ENCODE measurements around the gene MYH10.
"Not testable (repeated sequence)": the region's sequence is repeated elsewhere in the genome, so short reads cannot be mapped to it uniquely, and the experiment has no call there.

Gene MYH10

GRCh38 chr17:8556074-8556473 is 74.5 kb downstream of the MYH10 start:
- DNase-seq (ENCODE audit: low spot score), result no peak

DNA sequence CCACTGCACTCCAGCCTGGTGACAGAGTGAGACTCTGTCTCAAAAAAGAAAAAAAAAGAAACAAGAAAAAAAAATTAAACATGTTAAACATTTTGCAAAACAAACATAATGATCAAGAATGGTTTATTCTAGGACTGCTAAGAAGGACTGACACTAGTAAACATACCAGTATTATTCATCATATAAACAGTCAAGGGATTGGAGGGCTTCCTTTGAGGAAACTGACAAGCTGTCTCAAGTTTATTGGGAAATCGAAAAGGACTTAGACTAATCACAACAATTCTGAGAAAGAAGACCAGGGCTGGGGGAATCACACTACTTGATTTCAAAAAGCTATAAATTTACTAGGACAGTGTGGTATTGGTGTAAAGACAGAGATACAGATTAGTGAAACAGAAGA is 75.5 kb downstream of the MYH10 start:
- no peak for DNase-seq (ENCODE audit: low spot score)

DNA sequence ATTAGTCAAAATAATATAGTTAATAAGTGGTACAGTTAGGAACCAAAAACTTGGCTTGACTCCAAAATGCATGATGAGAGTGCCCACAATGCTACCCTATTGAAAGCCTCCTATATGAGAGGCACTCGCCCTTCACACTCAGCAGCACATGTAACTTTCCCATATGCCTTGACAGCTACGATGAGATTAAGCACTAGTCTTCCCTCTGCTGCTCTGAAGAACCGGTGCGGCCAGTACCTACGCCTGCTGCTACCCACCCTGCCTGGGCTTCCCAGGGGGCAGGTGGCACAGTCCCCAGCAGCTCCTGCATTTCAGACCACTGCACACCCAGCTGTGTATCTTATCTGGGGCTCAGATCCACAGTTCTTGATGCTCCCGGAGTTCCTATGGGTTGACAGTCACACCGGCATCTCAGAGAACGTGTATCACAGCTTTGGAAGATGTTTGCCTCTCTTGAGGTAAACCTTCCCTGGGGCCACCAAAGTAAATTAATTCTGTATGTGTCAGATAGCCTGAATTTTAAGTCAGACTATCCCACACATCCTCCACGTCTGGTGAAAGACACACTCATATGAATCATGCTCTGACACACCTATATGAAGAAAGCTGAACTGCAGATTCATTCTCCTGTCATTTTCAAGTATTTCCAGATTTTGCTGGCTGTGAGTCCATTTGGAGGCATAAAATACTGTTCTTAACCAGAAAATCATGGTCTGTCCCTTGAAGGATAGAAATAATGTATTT is 77.8 kb downstream of the MYH10 start:
- DNase-seq (ENCODE audit: low spot score), result no peak

- DNase-seq (ENCODE audit: low spot score), result no peak
These were observed 87.7 kb downstream of the MYH10 start for GRCh38 chr17:8542599-8543502.

DNA sequence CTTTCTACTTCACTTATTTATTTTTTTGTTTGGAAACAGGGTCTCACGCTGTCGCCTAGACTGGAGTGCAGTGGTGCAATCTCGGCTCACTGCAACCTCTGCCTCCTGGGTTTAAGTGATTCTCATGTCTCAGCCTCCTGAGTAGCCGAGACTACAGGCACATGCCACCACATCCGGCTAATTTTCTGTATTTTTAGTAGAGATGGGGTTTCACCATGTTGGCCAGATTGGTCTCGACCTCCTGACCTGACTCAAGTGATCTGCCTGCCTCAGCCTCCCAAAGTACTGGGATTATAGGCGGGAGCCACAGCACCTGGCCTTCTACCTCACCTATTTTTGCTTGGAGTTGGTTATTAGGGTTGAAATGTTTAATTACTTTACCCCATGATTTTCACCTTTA is 90.5 kb downstream of the MYH10 start:
- not testable (repeated sequence) for DNase-seq (ENCODE audit: low spot score)

GRCh38 chr17:8537734-8538133 is 92.8 kb downstream of the MYH10 start:
- DNase-seq (ENCODE audit: low spot score), result no peak

- DNase-seq (ENCODE audit: low spot score), result no peak
These were observed 95.9 kb downstream of the MYH10 start for GRCh38 chr17:8534498-8535188.

DNA sequence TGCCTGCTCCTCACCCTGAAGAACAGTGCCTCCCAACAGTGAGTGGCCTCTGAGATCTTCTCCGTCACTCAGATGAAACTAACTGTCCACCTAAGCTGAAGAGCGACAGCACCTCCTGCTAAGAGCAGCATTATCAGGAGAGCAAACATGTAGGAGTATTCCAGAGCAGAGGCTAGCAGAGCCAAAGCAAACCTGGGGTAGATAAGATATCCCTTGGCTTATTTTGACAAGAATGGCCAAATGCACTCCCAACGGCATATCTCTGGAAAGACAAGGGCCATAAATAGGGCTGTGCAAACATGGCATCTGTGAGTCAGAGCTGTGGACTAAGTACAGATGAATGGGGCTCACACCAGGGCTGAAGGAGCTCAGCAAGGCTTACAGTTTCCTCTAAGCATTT is 98.5 kb downstream of the MYH10 start:
- no peak for DNase-seq (ENCODE audit: low spot score)

- no peak for DNase-seq (ENCODE audit: low spot score)
These were observed 107.9 kb downstream of the MYH10 start for GRCh38 chr17:8522577-8522976.

GRCh38 chr17:8520981-8521380 is 109.5 kb downstream of the MYH10 start:
- no peak for DNase-seq (ENCODE audit: low spot score)

DNA sequence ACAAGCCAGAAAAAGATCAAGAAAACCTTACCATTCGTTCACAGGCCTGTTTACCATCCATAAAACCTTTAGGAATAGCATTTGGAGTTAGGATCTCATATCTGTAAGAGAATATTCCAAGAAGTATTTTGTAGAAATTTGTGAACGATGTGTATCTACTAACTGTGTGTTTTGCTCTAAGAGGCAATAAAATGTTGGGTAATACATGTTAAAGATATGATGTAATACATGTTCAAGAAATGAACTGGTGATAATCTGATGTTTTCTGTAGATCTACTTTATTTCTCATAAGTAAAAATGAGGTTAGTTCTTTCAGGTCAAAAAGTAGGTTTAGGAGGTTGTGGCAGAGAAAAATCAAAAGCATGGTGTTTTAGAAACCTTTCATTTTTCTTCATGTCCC is 111.7 kb downstream of the MYH10 start:
- DNase-seq (ENCODE audit: low spot score), result no peak

- DNase-seq (ENCODE audit: low spot score), result no peak
These were observed 112.2 kb downstream of the MYH10 start for GRCh38 chr17:8518326-8518725.

GRCh38 chr17:8514801-8515200 is 115.7 kb downstream of the MYH10 start:
- DNase-seq (ENCODE audit: low spot score), result no peak

DNA sequence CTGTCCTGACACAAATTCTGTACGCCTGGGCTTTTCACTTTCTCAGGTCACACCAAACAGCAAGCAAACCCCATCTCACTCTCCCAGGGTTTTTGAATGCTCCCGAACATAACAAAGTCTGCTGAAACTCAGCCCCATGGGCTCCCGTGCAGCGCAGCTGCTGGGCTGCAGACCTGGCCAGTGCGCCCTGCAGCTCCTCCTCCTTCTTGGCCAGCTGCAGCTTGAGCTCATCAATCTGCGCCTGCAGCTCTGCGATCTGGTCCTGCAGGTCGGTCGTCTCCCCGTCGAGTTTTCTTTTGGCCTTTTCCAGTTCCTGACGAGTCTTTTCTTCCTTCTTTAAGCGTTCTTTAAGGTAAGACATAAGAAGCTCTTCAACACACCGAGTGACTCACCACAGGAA is 124.4 kb downstream of the MYH10 start:
- no peak for DNase-seq (ENCODE audit: low spot score)

DNA sequence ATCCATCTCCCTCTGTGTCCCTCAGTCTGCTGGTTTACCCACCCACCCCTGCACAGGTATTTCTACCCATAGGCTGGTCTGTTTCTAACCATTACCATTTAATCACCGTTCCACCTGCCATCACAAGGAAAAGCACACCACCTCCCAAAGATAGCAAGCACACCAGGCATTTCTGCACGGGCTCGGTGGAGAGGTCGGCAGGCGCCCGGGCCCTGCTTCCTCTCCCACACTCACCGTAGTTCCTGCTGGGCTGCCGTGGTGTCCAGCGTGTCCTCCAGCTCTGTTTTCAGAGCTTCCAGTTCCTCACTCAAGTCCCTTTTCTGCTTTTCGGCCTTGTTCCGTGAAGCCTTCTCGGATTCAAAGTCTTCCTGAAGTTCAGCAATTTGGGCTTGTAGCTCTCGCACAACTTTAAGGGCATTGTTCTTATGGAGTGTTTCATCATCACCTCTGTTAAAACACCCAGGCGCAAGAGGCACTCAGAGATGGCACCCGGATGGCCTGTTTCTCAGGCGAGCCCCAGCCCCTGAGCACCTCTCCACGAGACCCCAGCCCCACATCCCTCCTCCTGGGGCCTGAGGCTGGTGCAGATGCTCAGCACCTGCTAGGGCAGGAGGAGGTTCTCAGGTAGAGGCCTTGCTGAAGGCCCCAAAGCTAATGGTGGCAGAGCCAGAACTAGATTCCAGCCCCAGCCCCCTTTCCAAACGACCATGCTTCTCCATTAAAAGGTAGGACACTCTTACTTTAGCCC is 125.9 kb downstream of the MYH10 start:
- DNase-seq (ENCODE audit: low spot score), result no peak

DNA sequence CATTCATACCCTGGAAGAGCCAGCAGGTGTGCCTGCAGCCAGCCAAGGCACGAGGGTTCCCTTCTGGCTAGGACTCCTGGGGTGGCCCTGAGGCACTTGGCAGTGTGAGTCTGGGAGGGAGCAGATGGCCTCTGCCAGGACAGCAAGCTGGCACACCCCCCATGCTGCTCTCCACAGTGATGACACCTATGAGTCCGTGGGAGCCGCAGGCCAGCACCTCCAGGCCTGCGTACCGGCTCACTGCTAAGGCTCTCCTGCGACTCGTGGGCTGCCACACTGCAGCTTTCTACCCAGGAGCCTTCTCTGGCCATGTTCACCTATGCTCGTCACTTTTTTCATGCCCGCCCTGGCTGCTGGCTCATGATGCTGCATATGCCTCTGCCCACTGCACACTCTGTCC is 126.7 kb downstream of the MYH10 start:
- no peak for DNase-seq (ENCODE audit: low spot score)

DNA sequence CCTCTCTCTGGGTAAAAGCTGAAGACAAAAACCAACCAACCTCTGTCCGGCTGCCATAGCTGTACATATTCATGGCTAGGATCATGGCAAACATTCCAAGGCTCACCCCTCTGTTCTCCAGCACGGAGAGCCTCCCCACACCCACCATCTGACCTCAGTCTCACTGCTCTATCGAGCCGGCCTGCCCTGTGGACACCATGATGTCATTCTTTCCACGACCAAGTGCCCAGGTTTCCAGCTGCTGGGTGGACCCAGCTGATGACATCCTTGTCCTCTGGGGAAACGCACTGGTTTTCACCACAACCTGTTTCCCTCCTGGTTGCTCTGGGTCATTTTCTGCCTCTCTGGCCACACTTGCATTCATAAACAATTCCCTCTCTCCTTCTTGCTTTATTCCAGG is 127.2 kb downstream of the MYH10 start:
- DNase-seq (ENCODE audit: low spot score), result no peak

DNA sequence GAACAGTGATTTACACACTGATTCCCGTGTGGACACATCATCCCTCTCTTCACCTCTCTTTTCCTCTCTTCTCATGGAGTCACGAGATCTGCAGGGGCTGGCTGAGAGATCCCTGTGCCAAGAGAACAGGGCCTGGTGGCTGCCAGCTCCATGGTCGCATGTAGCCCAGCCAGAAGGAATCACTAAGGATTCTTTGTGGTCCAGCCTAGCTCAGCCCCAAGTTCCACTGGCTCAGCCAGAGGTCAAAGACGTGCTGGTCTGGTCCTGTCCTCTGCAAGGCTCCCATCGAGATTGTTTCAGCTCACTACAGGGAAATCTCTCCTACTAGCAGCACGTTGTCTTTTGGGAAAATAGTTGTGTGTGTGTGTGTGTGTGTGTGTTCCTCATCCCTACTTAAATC is 128.4 kb downstream of the MYH10 start:
- no peak for DNase-seq (ENCODE audit: low spot score)

GRCh38 chr17:8500609-8501008 is 129.9 kb downstream of the MYH10 start:
- no peak for DNase-seq (ENCODE audit: low spot score)

DNA sequence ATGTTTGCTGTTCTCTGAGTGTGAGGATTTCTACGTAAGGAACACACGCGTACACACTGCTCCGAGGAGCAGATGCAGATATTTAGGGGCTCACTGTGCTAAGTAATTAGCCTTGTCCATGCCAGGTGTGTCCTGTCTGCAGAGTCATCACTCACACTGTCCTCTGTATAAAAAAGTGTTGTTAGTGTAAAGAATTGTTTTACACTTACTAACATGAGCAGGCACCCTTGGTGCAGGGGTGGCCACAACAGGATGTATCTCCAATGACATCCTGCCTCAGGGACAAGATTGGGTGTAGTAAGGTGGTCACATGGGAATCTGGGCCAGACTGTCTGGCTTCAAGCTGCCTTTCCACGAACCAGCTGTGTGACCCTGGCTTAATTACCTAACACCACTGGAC is 130.9 kb downstream of the MYH10 start:
- DNase-seq (ENCODE audit: low spot score), result no peak

DNA sequence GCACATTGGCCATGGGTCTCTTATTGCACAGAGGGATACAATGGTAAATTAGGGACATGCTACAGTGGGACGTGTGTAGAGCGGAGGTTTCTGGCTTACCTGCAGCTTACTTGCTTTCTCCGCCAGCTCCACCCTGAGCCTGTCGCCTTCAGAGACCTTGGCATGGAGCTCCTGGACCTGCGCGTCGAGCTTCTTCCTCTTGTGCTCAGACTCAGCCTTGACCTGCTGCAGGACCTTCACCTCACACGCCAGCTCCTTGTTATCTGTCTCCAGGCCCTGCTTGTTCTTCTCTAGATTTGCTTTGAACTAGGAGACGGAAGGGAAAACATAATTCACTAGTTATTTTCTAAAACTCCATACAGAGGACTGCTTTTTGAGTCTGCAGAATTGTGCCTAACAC is 131.4 kb downstream of the MYH10 start:
- no peak for DNase-seq (ENCODE audit: low spot score)

DNA sequence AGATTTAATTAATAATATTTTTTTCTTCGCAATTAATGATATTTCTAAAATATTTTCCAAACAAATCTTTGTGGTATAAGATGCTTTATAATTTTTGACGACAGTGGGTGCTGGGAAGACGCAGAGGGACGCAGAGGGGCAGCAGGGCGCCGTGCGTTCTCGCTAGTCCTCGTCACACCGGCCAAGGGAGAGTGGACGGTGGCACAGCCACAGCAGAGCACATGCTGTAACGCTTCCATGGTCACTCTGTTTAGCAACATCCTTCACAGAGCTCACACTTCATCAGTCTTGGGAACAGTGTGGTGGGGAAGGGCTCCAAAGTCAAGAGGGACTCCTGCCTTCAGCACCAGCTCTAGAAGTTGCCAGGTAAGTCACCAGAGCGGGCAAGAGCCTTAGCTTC is 134.4 kb downstream of the MYH10 start:
- DNase-seq (ENCODE audit: low spot score), result no peak
